ENCODE data around the gene WSCD2.

WSCD2 gene

DNA sequence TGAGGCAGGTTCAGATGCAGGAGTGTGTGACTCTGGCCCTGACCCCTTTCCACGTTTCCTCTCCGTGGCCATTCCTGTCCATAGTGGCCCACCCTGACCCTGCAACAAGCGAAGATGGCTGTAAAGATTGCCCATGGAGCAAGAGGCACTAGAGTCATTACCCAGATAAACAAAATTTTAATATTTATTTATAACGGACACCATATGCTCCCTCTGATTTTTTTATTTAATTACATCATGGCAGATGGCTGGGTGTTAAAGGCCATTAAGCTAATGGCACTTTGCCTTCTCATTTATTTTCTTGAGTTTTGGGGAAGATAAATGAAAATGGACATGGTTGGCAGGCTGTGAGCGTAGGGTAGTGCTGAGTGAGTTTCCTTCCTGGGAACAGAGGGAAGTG is 58.7 kb downstream of the WSCD2 start:
- H3K4me3 ChIP-seq (ENCODE audit: low read depth, low read length), result no peak overlapping the region
- DNase-seq (ENCODE audit: low read depth), result no peak
- TF ChIP-seq, protein P1, sequence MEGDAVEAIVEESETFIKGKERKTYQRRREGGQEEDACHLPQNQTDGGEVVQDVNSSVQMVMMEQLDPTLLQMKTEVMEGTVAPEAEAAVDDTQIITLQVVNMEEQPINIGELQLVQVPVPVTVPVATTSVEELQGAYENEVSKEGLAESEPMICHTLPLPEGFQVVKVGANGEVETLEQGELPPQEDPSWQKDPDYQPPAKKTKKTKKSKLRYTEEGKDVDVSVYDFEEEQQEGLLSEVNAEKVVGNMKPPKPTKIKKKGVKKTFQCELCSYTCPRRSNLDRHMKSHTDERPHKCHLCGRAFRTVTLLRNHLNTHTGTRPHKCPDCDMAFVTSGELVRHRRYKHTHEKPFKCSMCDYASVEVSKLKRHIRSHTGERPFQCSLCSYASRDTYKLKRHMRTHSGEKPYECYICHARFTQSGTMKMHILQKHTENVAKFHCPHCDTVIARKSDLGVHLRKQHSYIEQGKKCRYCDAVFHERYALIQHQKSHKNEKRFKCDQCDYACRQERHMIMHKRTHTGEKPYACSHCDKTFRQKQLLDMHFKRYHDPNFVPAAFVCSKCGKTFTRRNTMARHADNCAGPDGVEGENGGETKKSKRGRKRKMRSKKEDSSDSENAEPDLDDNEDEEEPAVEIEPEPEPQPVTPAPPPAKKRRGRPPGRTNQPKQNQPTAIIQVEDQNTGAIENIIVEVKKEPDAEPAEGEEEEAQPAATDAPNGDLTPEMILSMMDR (conservative IDR thresholded peaks at IDR 0.05; ENCODE audit: low read depth, low read length), result no peak

DNA sequence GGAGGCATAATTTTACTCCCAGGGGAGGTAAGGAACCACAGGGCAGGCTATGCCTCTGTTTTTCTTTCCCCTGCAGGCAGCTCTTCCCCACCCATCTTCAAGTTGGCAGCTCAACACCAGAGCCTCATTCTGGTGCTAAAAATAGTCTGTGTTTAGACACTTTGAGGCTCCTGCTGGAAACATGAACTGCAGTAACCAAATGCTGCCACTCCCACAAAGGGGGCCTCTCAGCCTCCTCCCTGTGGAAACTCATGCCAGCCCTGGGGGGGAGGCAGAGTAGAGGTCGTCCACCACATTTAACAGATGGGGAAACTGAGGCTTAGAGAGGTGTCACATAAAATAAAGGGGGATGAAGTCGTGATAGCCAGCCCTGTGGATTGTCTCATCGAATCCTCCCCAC is 61.4 kb downstream of the WSCD2 start:
- DNase-seq (ENCODE audit: low read depth), result no peak
- TF ChIP-seq, protein P1 (conservative IDR thresholded peaks at IDR 0.05; ENCODE audit: low read depth, low read length), result no peak
- no peak overlapping the region for H3K4me3 ChIP-seq (ENCODE audit: low read depth, low read length)

DNA sequence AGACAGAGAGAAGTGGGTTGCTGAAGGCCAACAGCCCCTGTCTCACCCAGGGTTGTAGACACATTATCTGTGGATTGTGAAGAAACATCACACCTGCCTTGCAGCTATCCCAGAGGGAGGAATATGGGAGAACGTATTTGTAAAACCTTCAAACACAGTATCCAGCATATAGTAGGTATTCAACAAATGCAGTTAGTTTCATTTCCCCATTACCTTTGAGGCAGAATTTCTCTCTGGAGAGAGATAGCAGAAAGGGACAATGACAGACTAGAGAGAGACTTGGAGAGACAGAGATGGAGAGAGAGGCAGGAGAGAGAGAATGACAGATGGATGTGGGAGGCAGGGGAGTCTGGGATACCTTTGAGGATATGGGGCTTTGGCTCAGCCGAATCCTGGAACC is 62.0 kb downstream of the WSCD2 start:
- no peak for DNase-seq (ENCODE audit: low read depth)
- TF ChIP-seq, protein P1 (conservative IDR thresholded peaks at IDR 0.05; ENCODE audit: low read depth, low read length), result no peak
- H3K4me3 ChIP-seq (ENCODE audit: low read depth, low read length), result no peak overlapping the region

DNA sequence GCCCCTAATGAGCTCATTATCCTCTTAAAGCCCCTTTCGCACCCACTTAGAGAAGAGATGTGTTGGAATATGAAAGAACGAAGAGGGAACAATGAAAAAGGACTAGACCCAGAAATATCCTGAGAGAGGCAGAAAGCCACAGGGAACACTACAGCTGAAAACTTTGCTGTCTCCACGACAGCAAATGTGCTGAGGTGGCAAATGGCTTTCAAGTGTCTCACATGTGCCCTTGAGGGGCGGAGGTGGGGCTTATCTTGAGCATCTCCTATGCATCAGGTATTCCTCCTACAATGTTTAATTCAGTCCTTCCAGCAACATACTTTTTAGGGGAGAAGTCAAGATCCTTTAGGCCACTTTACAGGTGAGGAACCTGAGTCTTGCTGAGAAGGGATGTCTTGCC is 62.9 kb downstream of the WSCD2 start:
- no peak for DNase-seq (ENCODE audit: low read depth)
- TF ChIP-seq, protein P1 (conservative IDR thresholded peaks at IDR 0.05; ENCODE audit: low read depth, low read length), result no peak
- H3K4me3 ChIP-seq (ENCODE audit: low read depth, low read length), result no peak overlapping the region

DNA sequence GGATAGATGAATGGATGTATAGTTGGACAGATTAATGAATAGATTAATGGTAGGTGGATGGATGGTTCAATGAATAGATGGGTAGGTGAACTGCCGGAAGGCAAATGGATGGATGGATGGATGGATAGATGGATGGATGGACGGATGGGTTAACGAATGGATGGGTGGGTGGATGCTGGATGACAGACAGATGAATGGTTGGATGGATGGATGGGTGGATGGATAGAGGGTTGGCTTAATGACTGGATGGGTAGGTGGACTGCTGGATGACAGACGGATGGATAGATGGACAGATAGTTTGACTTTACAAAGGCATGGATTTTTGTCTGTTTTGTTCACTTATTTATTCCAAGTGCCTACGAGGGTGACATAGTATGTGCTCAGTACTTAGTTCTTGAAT is 64.4 kb downstream of the WSCD2 start:
- H3K4me3 ChIP-seq (ENCODE audit: low read depth, low read length), result no peak overlapping the region
- DNase-seq (ENCODE audit: low read depth), result no peak
- TF ChIP-seq, protein P1 (conservative IDR thresholded peaks at IDR 0.05; ENCODE audit: low read depth, low read length), result no peak

DNA sequence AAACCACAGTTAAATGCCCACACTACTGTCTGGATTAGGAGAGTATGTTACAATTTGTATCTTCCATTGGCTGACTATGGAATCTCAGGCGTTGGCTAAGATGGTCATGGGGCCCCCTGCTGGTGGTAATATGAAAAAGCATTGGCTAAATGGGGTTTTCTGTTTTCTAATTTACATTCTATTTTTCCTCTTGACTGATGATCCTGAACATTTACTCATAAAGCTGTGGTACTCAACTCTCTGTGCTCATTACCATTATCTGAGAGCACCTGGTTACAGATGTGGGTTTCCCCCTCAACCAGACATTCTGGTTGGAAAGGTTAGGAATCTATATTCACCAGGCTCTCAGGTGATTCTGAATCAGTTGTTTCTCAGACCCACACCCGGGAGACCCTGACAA is 64.8 kb downstream of the WSCD2 start:
- no peak overlapping the region for H3K4me3 ChIP-seq (ENCODE audit: low read depth, low read length)
- TF ChIP-seq, protein P1 (conservative IDR thresholded peaks at IDR 0.05; ENCODE audit: low read depth, low read length), result peak; percentile 76
- peak; percentile 46 for DNase-seq (ENCODE audit: low read depth)

DNA sequence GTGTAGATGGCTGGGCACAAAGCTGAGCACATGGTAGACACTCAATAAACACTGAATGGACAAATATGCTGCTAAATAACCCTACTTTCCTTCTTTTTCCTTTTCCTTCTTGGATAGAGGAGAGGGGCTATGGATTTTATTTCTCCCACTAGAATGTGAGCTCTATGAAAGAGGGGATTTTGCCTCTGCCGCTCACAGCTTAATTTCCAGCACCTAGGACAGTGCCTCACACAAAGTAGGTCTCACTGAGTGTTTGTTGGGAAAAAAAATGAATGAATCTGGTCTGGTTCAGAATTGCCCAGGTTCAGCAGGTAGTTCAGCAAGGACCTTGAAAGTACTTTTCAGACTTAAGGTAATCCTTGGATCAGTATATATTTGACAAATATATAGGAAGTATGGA is 65.5 kb downstream of the WSCD2 start:
- no peak overlapping the region for H3K4me3 ChIP-seq (ENCODE audit: low read depth, low read length)
- TF ChIP-seq, protein P1 (conservative IDR thresholded peaks at IDR 0.05; ENCODE audit: low read depth, low read length), result no peak
- DNase-seq (ENCODE audit: low read depth), result no peak

Measured in choroid plexus epithelial cell (primary cell).